Sigmoid colon (tissue), 3 donors: ENCODE measurements around the gene KRTAP5-3.

Experiments
- CTCF ChIP-seq, 4 experiments: fragments of 450-650 bp in 3 of 4; fragments of 200-600 bp in 1 of 4; IDR thresholded peaks; one replicate each; pipeline ENCODE4 v1.5.1; 2016 to 2019; ENCODE audit warnings: antibody characterized with exemption in 4 of 4, mild to moderate bottlenecking in 3 of 4, moderate library complexity in 2 of 4
- POLR2A ChIP-seq, 2 donors: fragments of 450-650 bp; IDR thresholded peaks; one replicate each; pipeline ENCODE4 v1.6.1; 2016; ENCODE audit warnings: antibody characterized with exemption in 2 of 2, mild to moderate bottlenecking in 2 of 2, moderate library complexity in 2 of 2

- TF ChIP-seq CTCF (IDR thresholded peaks at IDR 0.05) (no peak), POLR2A (IDR thresholded peaks at IDR 0.05) (no peak)
Measured at GRCh38 chr11:1625541-1625940, 17.3 kb upstream of the KRTAP5-3 start.
